Upper lobe of left lung (tissue), 6 donors: ENCODE data around the gene ALX4. TPM values are rescaled to one million over a fixed set of nuclear protein-coding genes. Genes with fewer than 3 reads are reported as not detected.

ENCODE experiments used
- ATAC-seq, 2 donors: fragments of 200-7000 bp; cut with Tn5 transposase; one replicate each; pipeline ENCODE4 v1.9.1; 2022; ENCODE audit warnings: mild to moderate bottlenecking in 2 of 2, moderate library complexity in 2 of 2; ENCODE audit not compliant: low FRiP score in 2 of 2
- DNase-seq, 2 donors: peaks; one replicate each; pipeline ENCODE4 v3.0.0-alpha.2; 2019 to 2020
- H3K27ac ChIP-seq, 4 donors: fragments of 200-600 bp; sonication (generic); one replicate each; pipeline ENCODE4 v1.5.1; 2016 to 2019
- H3K27me3 ChIP-seq, 4 donors: fragments of 200-600 bp; sonication (generic); one replicate each; pipeline ENCODE4 v1.5.1; 2017 to 2019
- H3K36me3 ChIP-seq, 4 donors: fragments of 200-600 bp; sonication (generic); one replicate each; pipeline ENCODE4 v1.5.1; 2016 to 2019
- H3K4me1 ChIP-seq, 4 donors: fragments of 200-600 bp; sonication (generic); one replicate each; pipeline ENCODE4 v1.5.1; 2018 to 2019
- H3K4me3 ChIP-seq, 4 donors: fragments of 200-600 bp; sonication (generic); one replicate each; pipeline ENCODE4 v1.5.1; 2017 to 2019; ENCODE audit warnings: mild to moderate bottlenecking in 2 of 4, moderate library complexity in 1 of 4
- H3K9me3 ChIP-seq, 4 donors: fragments of 200-600 bp; sonication (generic); one replicate each; pipeline ENCODE4 v1.5.1; 2018 to 2019
- EP300 ChIP-seq, 4 donors: sonication (generic); formaldehyde crosslinking; IDR thresholded peaks; one replicate each; pipeline ENCODE4 v1.5.1; 2017; ENCODE audit warnings: antibody characterized with exemption in 4 of 4, control low read depth in 2 of 4
- POLR2A ChIP-seq, 4 donors: fragments of 450-650 bp; IDR thresholded peaks; one replicate each; pipeline ENCODE4 v1.5.1; 2016 to 2017; ENCODE audit warnings: antibody characterized with exemption in 4 of 4, mild to moderate bottlenecking in 2 of 4
- POLR2AphosphoS5 ChIP-seq, 2 donors: sonication (generic); formaldehyde crosslinking; IDR thresholded peaks; one replicate each; pipeline ENCODE4 v1.5.1; 2017; ENCODE audit warnings: antibody characterized with exemption in 2 of 2
- WGBS, 2 donors: methylation state at CpG; one replicate each; pipeline ENCODE4 v1.1.5; 2017 to 2018; 5-methylcytosine and 5-hydroxymethylcytosine counted together
- total RNA-seq, 6 donors: library from RNA; depleted of rRNA in 4 of 6; stranded (reverse); fragments of >200 nt in 4 of 6; gene quantifications; one replicate each; pipeline versions ENCODE4 v1.1.0 to v1.2.1, GENCODE V29; 2016 to 2021
- TF ChIP-seq, protein P1 (sequence below), 6 experiments: fragments of 450-650 bp in 4 of 6; fragments of 200-600 bp in 2 of 6; sonication (generic) in 2 of 6; IDR thresholded peaks; one replicate each; pipeline ENCODE4 v1.5.1; 2016 to 2019; ENCODE audit warnings: antibody characterized with exemption in 6 of 6
- donor health status: DM: no; HTN: no; CAD: no; lungs with moderate emphysema.
- donor health status: DM: no; HTN: yes; CAD: no; lungs with severe emphysema.

The ALX4 gene
- total RNA-seq, 6 donors from 2014 or later: not detected

DNA sequence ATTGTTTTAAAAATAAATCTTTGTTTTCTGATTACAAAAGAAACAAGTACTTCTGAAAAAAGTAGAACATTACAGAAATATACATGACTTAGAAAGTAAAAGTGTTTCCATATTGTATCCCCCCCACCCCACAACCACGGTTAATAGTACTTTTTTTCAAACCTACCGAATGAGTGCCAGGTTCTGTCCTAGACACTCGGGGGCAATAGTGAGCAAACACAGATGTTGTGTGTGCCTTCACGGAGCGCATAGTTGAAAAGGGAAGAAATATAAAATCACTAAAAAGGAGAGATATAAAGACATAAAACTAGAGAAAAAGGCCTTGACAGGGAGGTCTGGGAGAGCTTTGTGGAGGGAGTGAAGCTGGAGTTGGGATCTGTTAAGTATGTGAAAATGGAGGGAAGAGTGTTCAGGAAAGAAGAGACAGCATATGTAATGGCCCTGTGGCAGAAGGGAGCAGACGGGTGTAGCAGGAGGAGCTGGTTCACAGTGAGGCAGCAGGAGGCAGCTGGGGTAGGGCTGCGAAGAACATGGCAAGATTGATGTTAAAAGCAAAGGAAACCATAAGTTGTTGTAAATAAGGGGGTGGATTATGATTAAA, 42.1 kb upstream of the ALX4 start:
- no peak for DNase-seq

GRCh38 chr11:44351006-44351660, 41.2 kb upstream of the ALX4 start:
- Histone ChIP-seq H3K36me3 (no peaks in the 10 kb centered on the region), H3K27ac (no peak overlapping the region), H3K27me3 (no peaks in the 10 kb centered on the region), H3K9me3 (no peaks in the 10 kb centered on the region), H3K4me1 (no peaks in the 10 kb centered on the region), H3K4me3 (no peak overlapping the region)
- WGBS, 2 donors: 74% methylated on average over 9 of the region's 9 CpGs
- no peak for DNase-seq
- no peak for ATAC-seq
- TF ChIP-seq, protein P1, sequence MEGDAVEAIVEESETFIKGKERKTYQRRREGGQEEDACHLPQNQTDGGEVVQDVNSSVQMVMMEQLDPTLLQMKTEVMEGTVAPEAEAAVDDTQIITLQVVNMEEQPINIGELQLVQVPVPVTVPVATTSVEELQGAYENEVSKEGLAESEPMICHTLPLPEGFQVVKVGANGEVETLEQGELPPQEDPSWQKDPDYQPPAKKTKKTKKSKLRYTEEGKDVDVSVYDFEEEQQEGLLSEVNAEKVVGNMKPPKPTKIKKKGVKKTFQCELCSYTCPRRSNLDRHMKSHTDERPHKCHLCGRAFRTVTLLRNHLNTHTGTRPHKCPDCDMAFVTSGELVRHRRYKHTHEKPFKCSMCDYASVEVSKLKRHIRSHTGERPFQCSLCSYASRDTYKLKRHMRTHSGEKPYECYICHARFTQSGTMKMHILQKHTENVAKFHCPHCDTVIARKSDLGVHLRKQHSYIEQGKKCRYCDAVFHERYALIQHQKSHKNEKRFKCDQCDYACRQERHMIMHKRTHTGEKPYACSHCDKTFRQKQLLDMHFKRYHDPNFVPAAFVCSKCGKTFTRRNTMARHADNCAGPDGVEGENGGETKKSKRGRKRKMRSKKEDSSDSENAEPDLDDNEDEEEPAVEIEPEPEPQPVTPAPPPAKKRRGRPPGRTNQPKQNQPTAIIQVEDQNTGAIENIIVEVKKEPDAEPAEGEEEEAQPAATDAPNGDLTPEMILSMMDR (IDR thresholded peaks at IDR 0.05): no peak
- TF ChIP-seq EP300 (IDR thresholded peaks at IDR 0.05) (no peak), POLR2A (IDR thresholded peaks at IDR 0.05) (no peak), POLR2AphosphoS5 (IDR thresholded peaks at IDR 0.05) (no peak)

More for the DNA sequence above, 42.1 kb upstream of the ALX4 start:
- Histone ChIP-seq H3K4me1 (no peaks in the 10 kb centered on the region), H3K4me3 (no peak overlapping the region), H3K9me3 (no peaks in the 10 kb centered on the region), H3K27ac (no peak overlapping the region), H3K36me3 (no peaks in the 10 kb centered on the region), H3K27me3 (no peaks in the 10 kb centered on the region)
- no peak for ATAC-seq
- WGBS, 2 donors: 56 to 59% methylated on average over 7 of the region's 7 CpGs
- TF ChIP-seq POLR2AphosphoS5 (IDR thresholded peaks at IDR 0.05) (no peak), POLR2A (IDR thresholded peaks at IDR 0.05) (no peak), EP300 (IDR thresholded peaks at IDR 0.05) (no peak)
- TF ChIP-seq, protein P1 (IDR thresholded peaks at IDR 0.05): no peak

- Histone ChIP-seq H3K4me1 (no peaks in the 10 kb centered on the region), H3K36me3 (no peaks in the 10 kb centered on the region), H3K27me3 (no peaks in the 10 kb centered on the region), H3K9me3 (no peaks in the 10 kb centered on the region), H3K4me3 (no peak overlapping the region), H3K27ac (no peak overlapping the region)
- 63 to 73% methylated on average over 3 of the region's 3 CpGs for WGBS, 2 donors
- ATAC-seq (no peak), DNase-seq (no peak)
- TF ChIP-seq, protein P1 (IDR thresholded peaks at IDR 0.05): no peak
- no peak for TF ChIP-seq POLR2AphosphoS5 (IDR thresholded peaks at IDR 0.05)
- no peak for TF ChIP-seq EP300 (IDR thresholded peaks at IDR 0.05)
- no peak for TF ChIP-seq POLR2A (IDR thresholded peaks at IDR 0.05)
Observed at GRCh38 chr11:44349328-44349727, 39.4 kb upstream of the ALX4 start.

- 85 to 89% methylated on average over 10 of the region's 10 CpGs for WGBS, 2 donors
- H3K4me3 ChIP-seq: no peak overlapping the region
- H3K4me1 ChIP-seq: no peaks in the 10 kb centered on the region
- DNase-seq (no peak), ATAC-seq (no peak)
- H3K9me3 ChIP-seq: no peaks in the 10 kb centered on the region
- no peaks in the 10 kb centered on the region for H3K27me3 ChIP-seq
- no peak overlapping the region for H3K27ac ChIP-seq
- H3K36me3 ChIP-seq: no peaks in the 10 kb centered on the region
- no peak for TF ChIP-seq EP300 (IDR thresholded peaks at IDR 0.05)
- TF ChIP-seq POLR2A (IDR thresholded peaks at IDR 0.05): no peak
- TF ChIP-seq POLR2AphosphoS5 (IDR thresholded peaks at IDR 0.05): no peak
Observed at GRCh38 chr11:44348721-44349120, 38.8 kb upstream of the ALX4 start.

GRCh38 chr11:44348114-44348513, 38.2 kb upstream of the ALX4 start:
- H3K9me3 ChIP-seq: no peaks in the 10 kb centered on the region
- ATAC-seq (no peak), DNase-seq (no peak)
- no peak overlapping the region for H3K27ac ChIP-seq
- TF ChIP-seq POLR2A (IDR thresholded peaks at IDR 0.05) (no peak), POLR2AphosphoS5 (IDR thresholded peaks at IDR 0.05) (no peak), EP300 (IDR thresholded peaks at IDR 0.05) (no peak)
- TF ChIP-seq, protein P1 (IDR thresholded peaks at IDR 0.05): no peak
- H3K4me1 ChIP-seq: no peaks in the 10 kb centered on the region
- 78 to 82% methylated on average over 1 to 2 of the region's 2 CpGs for WGBS, 2 donors
- no peaks in the 10 kb centered on the region for H3K27me3 ChIP-seq
- no peaks in the 10 kb centered on the region for H3K36me3 ChIP-seq
- no peak overlapping the region for H3K4me3 ChIP-seq
